ENCODE results near the gene ARMCX1.
"Not testable (repeated sequence)": the region's sequence is repeated elsewhere in the genome, so short reads cannot be mapped to it uniquely, and the experiment has no call there.

ARMCX1 gene

DNA sequence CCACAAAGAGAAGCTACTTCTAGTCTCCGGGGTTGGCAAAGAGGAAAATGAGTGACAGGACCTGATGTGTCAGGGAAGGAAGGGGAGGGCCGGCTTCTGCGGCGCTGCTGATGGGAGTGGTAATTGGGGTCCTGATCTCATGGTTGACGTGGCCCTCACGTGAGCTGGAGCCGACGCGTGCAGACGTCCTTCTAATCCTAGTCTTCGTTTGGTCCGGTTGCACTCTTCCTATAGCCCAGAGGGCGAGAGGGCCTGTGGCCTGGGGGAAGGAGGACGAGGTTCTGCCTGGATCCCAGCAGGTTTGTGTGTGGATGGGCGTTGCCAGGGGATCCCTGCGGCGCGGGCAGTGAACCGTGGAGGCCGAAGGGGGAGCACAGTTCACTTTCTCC is at the start of gene ARMCX1:
TSS of gene ARMCX1 (plus strand) at position 186 of the 389 bp plus-strand sequence. CDS start 2,384 bp downstream, outside the sequence.
- DNase-seq (ENCODE audit: low spot score), result peak; percentile 51

- DNase-seq (ENCODE audit: low spot score), result not testable (repeated sequence)
These were observed 47.4 kb upstream of the ARMCX1 start for GRCh38 chrX:101502929-101503328.

GRCh38 chrX:101507372-101507771 is 43.0 kb upstream of the ARMCX1 start:
- no peak for DNase-seq (ENCODE audit: low spot score)

GRCh38 chrX:101507986-101508385 is 42.4 kb upstream of the ARMCX1 start:
- DNase-seq (ENCODE audit: low spot score), result no peak

DNA sequence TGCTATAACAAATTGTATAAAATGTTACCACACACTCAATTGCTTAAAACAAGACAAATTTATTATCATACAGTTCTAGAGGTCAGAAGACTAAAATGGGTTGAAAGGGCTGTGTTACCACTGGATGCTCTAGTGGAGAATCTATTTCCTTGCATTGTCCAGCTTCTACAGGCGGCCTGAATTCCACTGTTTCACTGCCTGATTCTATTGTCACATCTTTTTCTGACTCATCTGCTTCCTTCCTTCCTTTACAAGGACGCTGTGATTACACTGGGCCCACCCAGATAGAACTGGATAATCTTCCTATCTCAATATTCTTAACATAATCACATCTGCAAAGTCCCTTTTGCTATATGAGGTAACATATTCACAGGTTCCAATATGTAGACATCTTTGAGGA is 19.4 kb upstream of the ARMCX1 start:
- DNase-seq (ENCODE audit: low spot score), result no peak

DNA sequence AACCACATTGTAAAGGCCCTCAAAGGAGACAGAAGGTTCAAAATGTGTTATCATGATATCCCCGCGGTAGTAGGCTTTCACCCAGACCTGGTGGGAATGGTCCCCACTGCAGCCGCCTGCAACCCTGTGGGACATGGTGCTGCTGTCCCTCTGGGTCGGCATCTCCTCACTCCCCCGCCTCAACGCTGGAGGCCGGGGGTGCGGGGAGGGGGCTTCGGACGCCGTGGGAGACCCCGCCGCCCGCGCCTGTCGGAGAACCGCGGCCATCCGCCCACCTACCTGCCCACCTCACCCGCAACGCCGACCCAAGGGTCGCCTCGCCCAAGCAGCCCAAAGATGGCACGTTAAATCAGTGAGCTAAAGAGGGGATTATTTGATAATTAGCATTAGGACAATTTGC is 11.2 kb upstream of the ARMCX1 start:
- no peak for DNase-seq (ENCODE audit: low spot score)

DNA sequence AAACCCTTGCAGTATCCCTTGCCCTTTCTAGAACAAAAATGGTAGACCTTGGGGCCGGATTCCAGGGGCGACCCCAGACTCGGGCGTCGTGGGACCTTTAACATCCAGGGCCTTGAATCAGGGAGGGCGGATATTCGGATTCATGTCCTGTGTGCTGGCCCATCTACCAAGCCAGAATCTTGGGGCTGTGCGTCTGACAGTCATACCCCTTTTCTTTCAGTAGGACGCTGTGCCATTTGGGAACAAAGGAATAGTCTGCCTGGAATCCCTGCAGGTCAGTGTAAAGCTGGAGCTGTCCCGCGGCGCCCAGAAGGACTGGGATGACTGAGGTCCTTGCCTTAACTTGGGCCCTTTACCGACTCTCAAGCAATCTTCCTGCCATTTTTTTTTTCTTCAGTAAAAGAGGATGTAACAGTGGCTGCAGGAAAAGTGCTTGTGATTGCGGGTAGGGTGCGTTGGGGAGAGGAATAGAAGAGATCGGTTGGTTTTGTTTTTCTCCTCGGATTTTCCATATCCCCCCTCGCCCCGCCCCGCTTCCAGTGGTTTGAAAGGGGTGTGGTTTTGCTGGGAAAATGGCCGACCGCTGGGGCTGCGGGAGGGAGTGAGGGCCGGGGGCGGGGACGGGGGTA is 518 bp downstream of the ARMCX1 start:
- peak; percentile 70 for DNase-seq (ENCODE audit: low spot score)

DNA sequence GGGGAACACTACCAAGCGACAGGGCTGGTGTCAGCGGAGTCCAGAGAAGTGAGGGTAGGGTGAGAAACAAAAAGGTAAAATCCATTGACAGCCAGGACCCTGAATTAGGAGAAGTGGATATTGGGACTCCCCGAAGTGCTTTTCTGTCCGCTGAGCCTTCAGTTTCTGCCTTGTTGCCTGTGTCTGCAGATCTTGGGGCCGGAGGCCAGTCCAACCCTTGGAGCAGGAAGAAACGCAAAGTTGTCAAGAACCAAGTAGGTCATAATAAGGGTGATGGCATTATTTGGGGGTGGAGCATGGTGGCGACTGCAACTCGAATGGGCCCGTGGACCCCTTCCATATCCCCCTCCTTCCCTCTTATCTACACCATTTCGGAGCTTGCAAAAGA is 1.0 kb downstream of the ARMCX1 start:
- DNase-seq (ENCODE audit: low spot score), result no peak

DNA sequence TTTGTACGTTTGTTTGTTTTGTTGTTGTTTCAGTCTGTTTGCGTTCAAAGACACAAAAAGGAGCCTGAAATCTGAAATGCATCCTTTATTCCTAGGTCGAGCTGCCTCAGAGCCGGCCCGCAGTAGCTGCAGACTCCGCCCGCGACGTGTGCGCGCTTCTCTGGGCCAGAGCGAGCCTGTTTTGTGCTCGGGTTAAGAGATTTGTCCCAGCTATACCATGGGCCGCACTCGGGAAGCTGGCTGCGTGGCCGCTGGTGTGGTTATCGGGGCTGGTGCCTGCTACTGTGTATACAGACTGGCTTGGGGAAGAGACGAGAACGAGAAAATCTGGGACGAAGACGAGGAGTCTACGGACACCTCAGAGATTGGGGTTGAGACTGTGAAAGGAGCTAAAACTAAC is 2.4 kb downstream of the ARMCX1 start:
- no peak for DNase-seq (ENCODE audit: low spot score)

DNA sequence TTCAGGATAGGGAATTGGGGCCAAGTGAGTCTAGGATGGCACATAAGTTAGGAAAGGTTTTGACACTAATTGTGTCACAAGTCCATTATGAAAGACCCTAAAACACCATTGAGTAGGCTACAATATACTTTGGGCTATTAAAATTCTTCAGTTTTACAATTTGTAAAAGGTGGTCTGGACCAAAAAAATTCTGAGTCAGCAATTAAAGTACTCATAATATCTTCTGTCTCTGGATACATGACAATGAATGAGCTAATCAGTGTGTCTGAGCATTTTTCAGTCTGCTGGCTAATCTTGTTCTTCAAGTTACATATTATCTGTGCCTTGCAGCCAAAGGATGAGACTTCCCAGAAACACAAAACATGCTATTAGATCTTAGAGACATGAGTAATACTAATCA is 14.3 kb downstream of the ARMCX1 start:
- no peak for DNase-seq (ENCODE audit: low spot score)

DNA sequence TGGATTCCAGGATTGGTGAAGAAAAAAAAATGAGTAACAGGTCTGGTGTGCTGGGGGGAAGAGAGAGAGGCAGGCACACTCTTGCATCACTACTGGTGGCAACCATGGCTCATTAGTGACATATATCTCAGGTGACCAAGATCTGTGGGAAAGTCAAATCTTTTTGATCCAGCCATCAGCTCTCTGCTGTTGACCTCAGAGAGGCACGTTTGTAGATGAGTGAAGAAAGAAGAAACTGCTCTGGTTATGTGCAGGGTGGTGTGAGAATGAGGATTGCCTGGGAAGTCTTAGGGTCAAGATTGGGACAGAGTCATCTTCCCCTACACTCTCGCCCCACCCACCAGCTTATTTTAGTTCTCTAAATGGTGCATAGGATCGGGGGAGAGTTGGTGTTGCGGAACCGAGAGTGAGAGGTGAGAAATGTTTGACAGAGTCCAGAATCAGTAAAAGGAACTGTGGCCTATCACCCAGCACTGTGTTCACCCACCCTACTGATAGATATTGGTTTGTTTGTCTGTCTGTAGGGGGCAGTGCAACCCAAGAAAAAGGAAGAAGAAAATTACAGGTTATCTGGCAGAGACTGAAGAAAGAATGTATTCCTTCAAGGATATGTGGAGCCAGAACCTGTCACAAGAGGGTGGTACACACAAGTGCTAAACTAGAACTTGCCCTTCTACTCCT is 45.5 kb downstream of the ARMCX1 start:
- peak; percentile 50 for DNase-seq (ENCODE audit: low spot score)

- DNase-seq (ENCODE audit: low spot score), result not testable (repeated sequence)
These were observed 49.2 kb downstream of the ARMCX1 start for GRCh38 chrX:101599592-101599991.

GRCh38 chrX:101602077-101602476 is 51.7 kb downstream of the ARMCX1 start:
- DNase-seq (ENCODE audit: low spot score), result no peak
